OCI-LY7 (cell line): ENCODE results near the gene AXIN1. TPM values are rescaled to one million over a fixed set of nuclear protein-coding genes. Genes with fewer than 3 reads are reported as not detected.

Experiments
- BruUV-seq: library from RNA; stranded (reverse); fragments of 400-500 nt; replicated peaks from 2 replicates; lab custom pipeline; 2021; lab: Mats Ljungman, UMichigan
- CTCF ChIA-PET: fragments of 300-600 bp; sonication (Branson Sonifier 250); formaldehyde crosslinking; loops from one replicate; lab custom pipeline; 2022; ENCODE audit warnings: antibody characterized with exemption; ENCODE audit not compliant: unreplicated experiment; lab: Charles Lee
- POLR2A ChIA-PET: fragments of 300-600 bp; sonication (Branson Sonifier 250); formaldehyde crosslinking; loops from one replicate; lab custom pipeline; 2022; ENCODE audit warnings: antibody characterized with exemption; lab: Charles Lee
- DNase-seq: peaks from one replicate; pipeline ENCODE4 v3.0.0-alpha.2; 2015; ENCODE audit warnings: low spot score
- H2AFZ ChIP-seq: fragments of 200-600 bp; sonication (generic), shearing (Covaris generic); 2 replicates; pipeline ENCODE4 v1.6.1; 2014; ENCODE audit warnings: mild to moderate bottlenecking, antibody characterized with exemption, low read length, moderate library complexity
- H3K27ac ChIP-seq: fragments of 200-600 bp; sonication (generic); 2 replicates; pipeline ENCODE4 v1.5.1; 2014; ENCODE audit warnings: mixed run types, low read depth, mild to moderate bottlenecking, moderate library complexity, low read length, inconsistent platforms; ENCODE audit not compliant: poor library complexity, severe bottlenecking
- H3K36me3 ChIP-seq: fragments of 200-600 bp; sonication (generic); 2 replicates; pipeline ENCODE4 v1.6.1; 2014; ENCODE audit warnings: mild to moderate bottlenecking, antibody characterized with exemption, low read length, moderate library complexity, mixed read lengths; ENCODE audit not compliant: insufficient read depth
- H3K4me1 ChIP-seq: fragments of 200-600 bp; sonication (generic); 2 replicates; pipeline ENCODE4 v1.5.1; 2014; ENCODE audit warnings: mild to moderate bottlenecking, low read length; ENCODE audit not compliant: insufficient read depth, poor library complexity, severe bottlenecking
- H3K4me2 ChIP-seq: fragments of 200-600 bp; sonication (generic); 2 replicates; pipeline ENCODE4 v1.6.1; 2014; ENCODE audit warnings: mild to moderate bottlenecking, low read length
- H3K4me3 ChIP-seq: fragments of 200-600 bp; sonication (generic); 2 replicates; pipeline ENCODE4 v1.5.1; 2014; ENCODE audit warnings: mild to moderate bottlenecking, low read depth, low read length; ENCODE audit not compliant: poor library complexity, severe bottlenecking
- H3K79me2 ChIP-seq: fragments of 200-600 bp; sonication (generic); 2 replicates; pipeline ENCODE4 v1.6.1; 2016; ENCODE audit warnings: low read depth, mild to moderate bottlenecking, low read length, moderate library complexity, mixed read lengths; ENCODE audit not compliant: insufficient read depth
- H3K9me2 ChIP-seq: fragments of 200-600 bp; sonication (generic); 2 replicates; pipeline ENCODE4 v1.6.1; 2016; ENCODE audit warnings: mild to moderate bottlenecking, low read length, mixed read lengths; ENCODE audit not compliant: insufficient read depth
- H3K9me3 ChIP-seq: fragments of 200-600 bp; sonication (generic); 2 replicates; pipeline ENCODE4 v1.6.1; 2014; ENCODE audit warnings: mild to moderate bottlenecking, mixed run types, low read length, mixed read lengths
- H4K20me1 ChIP-seq: fragments of 200-600 bp; sonication (generic); 2 replicates; pipeline ENCODE4 v1.6.1; 2014; ENCODE audit warnings: mild to moderate bottlenecking, antibody characterized with exemption, low read length, moderate library complexity, mixed read lengths; ENCODE audit not compliant: insufficient read depth
- CTCF ChIP-seq: fragments of 200-600 bp; sonication (generic); conservative IDR thresholded peaks from 2 replicates; pipeline ENCODE4 v1.5.1; 2014; ENCODE audit warnings: mild to moderate bottlenecking, antibody characterized with exemption, low read length, moderate library complexity, mixed read lengths
- EZH2phosphoT487 ChIP-seq: fragments of 200-600 bp; sonication (generic); IDR thresholded peaks from 2 replicates; pipeline ENCODE4 v1.6.1; 2018; ENCODE audit warnings: low read depth, borderline replicate concordance, mild to moderate bottlenecking, mixed run types, antibody characterized with exemption, low read length, moderate library complexity, mixed read lengths
- intact Hi-C: fragments of 100-400 bp; cut with micrococcal nuclease; formaldehyde crosslinking; loops from one replicate; pipeline ENCODE4 v1.10.0; 2022; ENCODE audit not compliant: unreplicated experiment
- total RNA-seq, 2 experiments: library from RNA; depleted of rRNA in 1 of 2; stranded (reverse); fragments of >200 nt in 1 of 2; shearing (Covaris generic) in 1 of 2; gene quantifications; 2 replicates each; pipeline ENCODE4 v1.2.3, GENCODE V29; 2014 to 2022

The AXIN1 gene
- total RNA-seq, 2 experiments from 2014 or later: 29.0 to 30.3 TPM

- peak overlapping the region; percentile 17; the same call in 1 of the 2 replicates for H3K4me2 ChIP-seq
- TF ChIP-seq EZH2phosphoT487 (no peak), CTCF (peak; percentile 85)
- no peaks in the 10 kb centered on the region for H3K79me2 ChIP-seq
- BruUV-seq: no TSS peak
- CTCF ChIA-PET: interaction anchor here (1.0 kb wide), 1 partner anchor 9 kb away, joined by 3 read pairs; no protein-coding TSS in a partner anchor
- no peaks in the 10 kb centered on the region for H3K9me3 ChIP-seq
- H2AFZ ChIP-seq: no peak overlapping the region
- H3K4me1 ChIP-seq: no peaks in the 10 kb centered on the region
- H3K36me3 ChIP-seq: peaks cover 6% of the 10 kb centered on the region; the same call in 1 of the 2 replicates
- peak; percentile 83 for DNase-seq
- H4K20me1 ChIP-seq: no peaks in the 10 kb centered on the region
- no peak overlapping the region for H3K27ac ChIP-seq
- intact Hi-C loops: loop anchor here (1.0 kb wide), 1 partner anchor 255 kb away; no protein-coding TSS in a partner anchor
- no peaks in the 10 kb centered on the region for H3K9me2 ChIP-seq
- POLR2A ChIA-PET: interaction anchor here (0.6 kb wide), 1 partner anchor 141 kb away, joined by 4 read pairs; no protein-coding TSS in a partner anchor
- H3K4me3 ChIP-seq: no peak overlapping the region
These were observed 9.6 kb upstream of the AXIN1 start for GRCh38 chr16:361872-362701.

GRCh38 chr16:361341-361871 lies 8.9 kb upstream of the AXIN1 start:
- no peaks in the 10 kb centered on the region for H3K79me2 ChIP-seq
- no peak overlapping the region for H3K27ac ChIP-seq
- DNase-seq: no peak
- H3K4me1 ChIP-seq: no peaks in the 10 kb centered on the region
- TF ChIP-seq CTCF (no peak), EZH2phosphoT487 (no peak)
- intact Hi-C loops: no loop called here
- POLR2A ChIA-PET: interaction anchor here (0.6 kb wide), 1 partner anchor 141 kb away, joined by 4 read pairs; no protein-coding TSS in a partner anchor
- CTCF ChIA-PET: no interaction called here
- no peak overlapping the region for H3K4me2 ChIP-seq
- no peak overlapping the region for H3K4me3 ChIP-seq
- H3K36me3 ChIP-seq: peaks cover under 1% of the 10 kb centered on the region; the same call in 1 of the 2 replicates
- no peaks in the 10 kb centered on the region for H3K9me2 ChIP-seq
- H3K9me3 ChIP-seq: no peaks in the 10 kb centered on the region
- no peak overlapping the region for H2AFZ ChIP-seq
- H4K20me1 ChIP-seq: no peaks in the 10 kb centered on the region
- no TSS peak for BruUV-seq
